K562 (cell line): ENCODE data around the gene ERO1B. TPM values are rescaled to one million over a fixed set of nuclear protein-coding genes. Genes with fewer than 3 reads are reported as not detected.

Experiments used
- ATAC-seq: fragments of 200-7000 bp; cut with Tn5 transposase; 3 replicates; pipeline ENCODE4 v1.9.1; 2020; ENCODE audit warnings: moderate library complexity
- BruUV-seq: library from RNA; stranded (reverse); fragments of 400-500 nt; replicated peaks from 2 replicates; lab custom pipeline; 2021; lab: Mats Ljungman, UMichigan
- CTCF ChIA-PET: fragments of 300-600 bp; formaldehyde crosslinking; extraction: SDS; loops from one replicate; lab custom pipeline; 2021; ENCODE audit warnings: low intra/inter-chr PET ratio; lab: Yijun Ruan, JAX
- POLR2A ChIA-PET: fragments of 300-600, 350-650 bp; sonication (Branson Sonifier 250); formaldehyde crosslinking; extraction: SDS; loops from one replicate; lab custom pipeline; 2021; ENCODE audit warnings: antibody characterized with exemption, inconsistent platforms; lab: Yijun Ruan, JAX
- DNase-seq, 4 experiments: peaks; one replicate each; pipeline versions ENCODE4 v3.0.0 to v3.0.0-alpha.2; 2011 to 2018; ENCODE audit warnings: low spot score in 3 of 4, mixed read lengths in 3 of 4; ENCODE audit errors: extremely low read depth in 1 of 4
- FAIRE-seq: peaks from 2 replicates; lab custom pipeline; 2011; peaks lifted over from hg19 to GRCh38; lab: Jason Lieb, UNC
- H2AFZ ChIP-seq: 2 replicates; pipeline ENCODE4 v1.6.0; 2011; ENCODE audit warnings: low read depth, low read length, control low read depth, inconsistent platforms
- H3K27ac ChIP-seq: fragments of 200-600 bp; 3 replicates; pipeline ENCODE4 v1.8.0; 2011; ENCODE audit warnings: low read depth, mild to moderate bottlenecking, control low read depth, inconsistent platforms, low read length, moderate library complexity, mixed read lengths; ENCODE audit errors: extremely low read depth
- H3K27me3 ChIP-seq, 2 experiments: fragments of 300-600 bp in 1 of 2; 2 replicates in 1 of 2; 3 replicates in 1 of 2; pipeline versions ENCODE4 v1.6.0 to v1.8.0; 2011; ENCODE audit warnings: inconsistent platforms in 2 of 2, low read length in 2 of 2, mild to moderate bottlenecking in 1 of 2, mixed read lengths in 1 of 2, moderate library complexity in 1 of 2; ENCODE audit not compliant: control insufficient read depth in 2 of 2, insufficient read depth in 2 of 2
- H3K36me3 ChIP-seq: fragments of 300-600 bp; 3 replicates; pipeline ENCODE4 v1.8.0; 2011; ENCODE audit warnings: mild to moderate bottlenecking, low read length, inconsistent platforms; ENCODE audit not compliant: control insufficient read depth, insufficient read depth
- H3K4me1 ChIP-seq, 2 experiments: fragments of 200-600 bp in 1 of 2; replicated peaks in 1 of 2; 2 replicates in 1 of 2; 3 replicates in 1 of 2; pipeline versions ENCODE4 v1.5.1 to v1.8.0; 2011; ENCODE audit warnings: inconsistent platforms in 2 of 2, low read length in 2 of 2, mild to moderate bottlenecking in 1 of 2, mixed read lengths in 1 of 2, moderate library complexity in 1 of 2; ENCODE audit not compliant: control insufficient read depth in 2 of 2, insufficient read depth in 2 of 2
- H3K4me2 ChIP-seq: 2 replicates; pipeline ENCODE4 v1.6.1; 2011; ENCODE audit warnings: low read length, control low read depth, inconsistent platforms, mixed read lengths; ENCODE audit not compliant: insufficient read depth
- H3K4me3 ChIP-seq: fragments of 200-600 bp; sonication (generic), shearing (Covaris generic); 2 replicates; pipeline ENCODE4 v1.5.1; 2016; ENCODE audit warnings: control low read depth, inconsistent platforms
- H3K79me2 ChIP-seq: fragments of 200-600 bp; 3 replicates; pipeline ENCODE4 v1.8.0; 2011; ENCODE audit warnings: low read length, inconsistent platforms; ENCODE audit not compliant: control insufficient read depth, insufficient read depth
- H3K9ac ChIP-seq, 2 experiments: 2 replicates each; pipeline versions ENCODE4 v1.6.0 to v1.6.1; 2011; ENCODE audit warnings: low read depth in 2 of 2, low read length in 2 of 2, control low read depth in 1 of 2, inconsistent platforms in 1 of 2, mild to moderate bottlenecking in 1 of 2, mixed read lengths in 1 of 2; ENCODE audit not compliant: insufficient read depth in 1 of 2
- H3K9me1 ChIP-seq: one replicate; pipeline ENCODE4 v1.6.0; 2011; ENCODE audit warnings: inconsistent platforms, mild to moderate bottlenecking, low read length, moderate library complexity; ENCODE audit not compliant: control insufficient read depth, insufficient read depth
- H3K9me3 ChIP-seq: replicated peaks from 2 replicates; pipeline ENCODE4 v1.5.1; 2011; ENCODE audit warnings: low read depth, low read length, inconsistent platforms; ENCODE audit not compliant: control insufficient read depth, insufficient read depth
- H4K20me1 ChIP-seq: replicated peaks from 2 replicates; pipeline ENCODE4 v1.6.1; 2011; ENCODE audit warnings: low read length, inconsistent platforms, mixed read lengths; ENCODE audit not compliant: control insufficient read depth, insufficient read depth
- C11orf30 ChIP-seq: fragments of 450-650 bp; IDR thresholded peaks from 2 replicates; pipeline ENCODE4 v1.6.1; 2016; ENCODE audit warnings: low read depth, mild to moderate bottlenecking
- MAFF ChIP-seq: IDR thresholded peaks from 2 replicates; pipeline ENCODE4 v1.6.1; 2012; ENCODE audit warnings: low read length, improper control_type of control experiment
- MAFG ChIP-seq: fragments of 450-650 bp; conservative IDR thresholded peaks from 2 replicates; pipeline ENCODE4 v1.6.1; 2016; ENCODE audit warnings: missing genetic modification characterization, missing compliant biosample characterization
- MAFK ChIP-seq: IDR thresholded peaks from 2 replicates; pipeline ENCODE4 v1.6.1; 2011; ENCODE audit warnings: low read length, improper control_type of control experiment
- NFIC ChIP-seq: fragments of 450-650 bp; IDR thresholded peaks from 2 replicates; pipeline ENCODE4 v1.6.1; 2017; ENCODE audit warnings: mild to moderate bottlenecking, inconsistent platforms
- RB1 ChIP-seq: fragments of 450-650 bp; IDR thresholded peaks from 2 replicates; pipeline ENCODE4 v1.6.1; 2017; ENCODE audit warnings: low read depth, mild to moderate bottlenecking
- ZNF316 ChIP-seq: fragments of 450-650 bp; IDR thresholded peaks from 2 replicates; pipeline ENCODE4 v1.6.1; 2016
- WGBS: fragments of 100-300 bp; shearing (Covaris generic); methylation state at CpG from one replicate; pipeline ENCODE4 v1.1.6; 2016; ENCODE audit warnings: low coverage, mixed read lengths; ENCODE audit not compliant: insufficient coverage; ENCODE audit errors: missing lambda C conversion rate; 5-methylcytosine and 5-hydroxymethylcytosine counted together
- in situ Hi-C: fragments of 300-500 bp; cut with MboI; formaldehyde crosslinking; loops from 4 replicates; pipeline ENCODE4 v1.15.0; 2018; ENCODE audit warnings: inconsistent platforms, mixed read lengths
- intact Hi-C: fragments of 100-400 bp; cut with micrococcal nuclease; formaldehyde crosslinking; loops from 2 replicates; pipeline ENCODE4 v1.14.2; 2022
- polyA plus RNA-seq, 8 experiments: library from polyadenylated mRNA; depleted of rRNA in 4 of 8; stranded (reverse) in 5 of 8; unstranded in 3 of 8; fragments of >200 nt; fragmentation: Nextera tagmentation in 2 of 8; fragmentation: Illumina TruSeq in 1 of 8; extraction: Ambion mirVana in 2 of 8; extraction: Trizol in 1 of 8; gene quantifications; 2 replicates each; pipeline versions ENCODE4 v1.2.1 to v1.2.3, GENCODE V29; 2011 to 2014; ENCODE audit warnings: inconsistent platforms in 1 of 8, missing spikeins in 1 of 8
- total RNA-seq, 7 experiments: library from RNA; depleted of rRNA in 6 of 7; stranded (reverse); fragments of >200 nt in 6 of 7; fragmentation: Illumina TruSeq in 2 of 7; extraction: Trizol in 2 of 7; gene quantifications; 2 replicates each; pipeline versions ENCODE4 v1.2.1 to v1.2.3, GENCODE V29; 2011 to 2021; ENCODE audit warnings: low replicate concordance in 1 of 7
- TF ChIP-seq, protein P1 (sequence below): fragments of 450-650 bp; conservative IDR thresholded peaks from 2 replicates; pipeline ENCODE4 v1.6.1; 2016; ENCODE audit warnings: missing genetic modification characterization, low read depth, mild to moderate bottlenecking, control low read depth, missing compliant biosample characterization
- TF ChIP-seq, protein P2 (sequence below): sonication (generic); IDR thresholded peaks from 2 replicates; pipeline ENCODE4 v1.6.1; 2016

The ERO1B gene
- total and polyA plus RNA-seq, 9 of the 15 experiments (the other 6 are each of a cell fraction or from before 2014, with no cell fraction given) = 0.59 to 6.4 (median 4.2) TPM

DNA sequence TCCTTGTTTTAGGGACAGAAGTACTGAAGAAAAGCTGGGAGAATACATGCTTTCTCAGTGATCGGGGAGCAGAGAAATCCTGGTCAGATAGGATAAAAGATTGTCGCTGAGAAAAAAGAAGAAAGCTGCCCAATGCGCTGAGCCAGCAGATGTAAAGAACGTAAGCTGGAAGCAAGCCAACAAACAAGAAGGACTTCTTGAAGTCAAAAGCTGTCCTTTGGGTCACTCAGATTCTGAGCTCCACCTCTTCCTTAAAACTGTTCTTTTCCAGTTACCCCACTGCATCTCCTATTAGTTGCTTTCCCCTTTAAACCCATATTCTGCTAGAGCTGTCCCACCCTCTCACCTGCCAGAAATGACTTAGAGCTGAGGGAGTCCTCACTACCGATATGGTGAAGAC lies 74.6 kb downstream of the ERO1B start:
- Histone ChIP-seq H4K20me1 (no peaks in the 10 kb centered on the region), H3K9me3 (no peaks in the 10 kb centered on the region), H3K27me3 (no peaks in the 10 kb centered on the region), H3K4me2 (no peak overlapping the region), H3K4me1 (peaks cover 0 to 10% of the 10 kb centered on the region in 2 experiments; a peak in 3 of 5 replicates), H3K27ac (no peak overlapping the region; the same call in 2 of the 3 replicates), H3K9me1 (no peaks in the 10 kb centered on the region), H3K4me3 (no peak overlapping the region), H3K9ac (no peak overlapping the region), H3K36me3 (no peaks in the 10 kb centered on the region), H3K79me2 (no peaks in the 10 kb centered on the region), H2AFZ (0 out of 2 replicates have a peak overlapping the region, but pooled peaks have one; percentile 8)
- peak; percentile 59; the same call in 1 of the 2 replicates for TF ChIP-seq MAFK
- peak; percentile 44; the same call in 1 of the 2 replicates for TF ChIP-seq MAFF
- TF ChIP-seq, protein P1, sequence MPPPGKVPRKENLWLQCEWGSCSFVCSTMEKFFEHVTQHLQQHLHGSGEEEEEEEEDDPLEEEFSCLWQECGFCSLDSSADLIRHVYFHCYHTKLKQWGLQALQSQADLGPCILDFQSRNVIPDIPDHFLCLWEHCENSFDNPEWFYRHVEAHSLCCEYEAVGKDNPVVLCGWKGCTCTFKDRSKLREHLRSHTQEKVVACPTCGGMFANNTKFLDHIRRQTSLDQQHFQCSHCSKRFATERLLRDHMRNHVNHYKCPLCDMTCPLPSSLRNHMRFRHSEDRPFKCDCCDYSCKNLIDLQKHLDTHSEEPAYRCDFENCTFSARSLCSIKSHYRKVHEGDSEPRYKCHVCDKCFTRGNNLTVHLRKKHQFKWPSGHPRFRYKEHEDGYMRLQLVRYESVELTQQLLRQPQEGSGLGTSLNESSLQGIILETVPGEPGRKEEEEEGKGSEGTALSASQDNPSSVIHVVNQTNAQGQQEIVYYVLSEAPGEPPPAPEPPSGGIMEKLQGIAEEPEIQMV (tag) = no peak
- TF ChIP-seq, protein P2, sequence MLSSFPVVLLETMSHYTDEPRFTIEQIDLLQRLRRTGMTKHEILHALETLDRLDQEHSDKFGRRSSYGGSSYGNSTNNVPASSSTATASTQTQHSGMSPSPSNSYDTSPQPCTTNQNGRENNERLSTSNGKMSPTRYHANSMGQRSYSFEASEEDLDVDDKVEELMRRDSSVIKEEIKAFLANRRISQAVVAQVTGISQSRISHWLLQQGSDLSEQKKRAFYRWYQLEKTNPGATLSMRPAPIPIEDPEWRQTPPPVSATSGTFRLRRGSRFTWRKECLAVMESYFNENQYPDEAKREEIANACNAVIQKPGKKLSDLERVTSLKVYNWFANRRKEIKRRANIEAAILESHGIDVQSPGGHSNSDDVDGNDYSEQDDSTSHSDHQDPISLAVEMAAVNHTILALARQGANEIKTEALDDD = 0 out of 2 replicates have a peak, but pooled peaks have one; percentile 23
- TF ChIP-seq RB1 = no peak
- TF ChIP-seq ZNF316 = peak; percentile 77
- peak; percentile 62 for TF ChIP-seq MAFG (tag)
- peak; percentile 81 for TF ChIP-seq NFIC
- TF ChIP-seq C11orf30 = peak; percentile 82
- peak in 1 of 4 experiments; percentile 45 for DNase-seq
- in situ Hi-C loops (no loop called here), intact Hi-C loops (no loop called here)
- WGBS = 12% methylated on average over 5 of the region's 5 CpGs
- ChIA-PET CTCF (no interaction called here), POLR2A (interaction anchor here (0.6 to 1.4 kb wide), 7 partner anchors 24 to 619 kb away, joined by 3 to 6 read pairs (median 4); partner anchors contain the start of gene ERO1B)
- FAIRE-seq = no peak
- no TSS peak for BruUV-seq
- ATAC-seq = peak; percentile 48
